Endothelial cell of umbilical vein (primary cell): ENCODE results near the gene CFI. TPM values are rescaled to one million over a fixed set of nuclear protein-coding genes. Genes with fewer than 3 reads are reported as not detected.

Experiments
- BruUV-seq: library from RNA; stranded (reverse); fragments of 400-500 nt; replicated peaks from 2 replicates; lab custom pipeline; 2021; lab: Mats Ljungman, UMichigan
- CTCF ChIA-PET: fragments of 300-600, 350-600 bp; sonication (Branson Sonifier 250); formaldehyde crosslinking; loops from one replicate; lab custom pipeline; 2021; ENCODE audit warnings: antibody characterized with exemption, inconsistent platforms; lab: Charles Lee
- POLR2A ChIA-PET: fragments of 300-600, 350-600 bp; sonication (Branson Sonifier 250); formaldehyde crosslinking; loops from one replicate; lab custom pipeline; 2021; ENCODE audit warnings: antibody characterized with exemption, inconsistent platforms; lab: Charles Lee
- DNase-seq: peaks from one replicate; pipeline ENCODE4 v3.0.0-alpha.2; 2011; ENCODE audit warnings: low read depth, low spot score
- FAIRE-seq: peaks from 2 replicates; lab custom pipeline; 2011; peaks lifted over from hg19 to GRCh38; lab: Jason Lieb, UNC
- H2AFZ ChIP-seq: 2 replicates; pipeline ENCODE4 v1.6.0; 2012; ENCODE audit warnings: low read depth, low read length, control low read depth, inconsistent platforms
- H3K27ac ChIP-seq: 2 replicates; pipeline ENCODE4 v1.5.1; 2011; ENCODE audit warnings: low read depth, mild to moderate bottlenecking, control low read depth, low read length, moderate library complexity; ENCODE audit not compliant: insufficient read depth
- H3K27me3 ChIP-seq, 2 experiments: 2 replicates each; pipeline versions ENCODE4 v1.6.0 to v1.6.1; 2011; ENCODE audit warnings: low read length in 2 of 2, mixed read lengths in 1 of 2; ENCODE audit not compliant: control insufficient read depth in 2 of 2, insufficient read depth in 2 of 2
- H3K36me3 ChIP-seq, 2 experiments: 2 replicates in 1 of 2; 3 replicates in 1 of 2; pipeline ENCODE4 v1.5.1; 2011; ENCODE audit warnings: low read length in 2 of 2, mild to moderate bottlenecking in 1 of 2, moderate library complexity in 1 of 2; ENCODE audit not compliant: control insufficient read depth in 2 of 2, insufficient read depth in 2 of 2; ENCODE audit errors: extremely low read depth in 1 of 2
- H3K4me1 ChIP-seq: 3 replicates; pipeline ENCODE4 v1.5.1; 2011; ENCODE audit warnings: mild to moderate bottlenecking, low read length; ENCODE audit not compliant: control insufficient read depth, insufficient read depth; ENCODE audit errors: extremely low read depth
- H3K4me2 ChIP-seq: 2 replicates; pipeline ENCODE4 v1.6.1; 2011; ENCODE audit warnings: low read length, control low read depth, mixed read lengths; ENCODE audit not compliant: insufficient read depth
- H3K4me3 ChIP-seq, 3 experiments: fragments of 200-600 bp in 1 of 3; sonication (generic), shearing (Covaris generic) in 1 of 3; replicated peaks in 1 of 3; 2 replicates each; pipeline ENCODE4 v1.5.1; 2011 to 2016; ENCODE audit warnings: control low read depth in 3 of 3, low read length in 3 of 3, mild to moderate bottlenecking in 2 of 3, inconsistent platforms in 1 of 3, low read depth in 1 of 3, moderate library complexity in 1 of 3; ENCODE audit not compliant: insufficient read depth in 1 of 3
- H3K79me2 ChIP-seq: 2 replicates; pipeline ENCODE4 v1.6.0; 2012; ENCODE audit warnings: low read length, inconsistent platforms; ENCODE audit not compliant: control insufficient read depth, insufficient read depth
- H3K9ac ChIP-seq: replicated peaks from 2 replicates; pipeline ENCODE3; 2011; ENCODE audit warnings: low read length, control low read depth; ENCODE audit not compliant: insufficient read depth; ENCODE audit errors: extremely low read depth
- H3K9me1 ChIP-seq: replicated peaks from 3 replicates; pipeline ENCODE4 v1.6.0; 2011; ENCODE audit warnings: mild to moderate bottlenecking, low read length; ENCODE audit not compliant: control insufficient read depth, insufficient read depth; ENCODE audit errors: extremely low read depth
- H3K9me3 ChIP-seq: replicated peaks from 2 replicates; pipeline ENCODE4 v1.5.1; 2012; ENCODE audit warnings: low read length, inconsistent platforms; ENCODE audit not compliant: control insufficient read depth, insufficient read depth
- H4K20me1 ChIP-seq: replicated peaks from 2 replicates; pipeline ENCODE3; 2011; ENCODE audit warnings: mild to moderate bottlenecking, low read length; ENCODE audit not compliant: control insufficient read depth, insufficient read depth; ENCODE audit errors: extremely low read depth
- FOS ChIP-seq: IDR thresholded peaks from 2 replicates; pipeline ENCODE4 v1.6.1; 2011; ENCODE audit warnings: mild to moderate bottlenecking, low read length, moderate library complexity, borderline replicate concordance; ENCODE audit not compliant: insufficient read depth
- JUN ChIP-seq: IDR thresholded peaks from 2 replicates; pipeline ENCODE4 v1.6.1; 2011; ENCODE audit warnings: borderline replicate concordance, low read depth; ENCODE audit not compliant: insufficient read length, insufficient read depth
- MYC ChIP-seq: IDR thresholded peaks from one replicate; pipeline ENCODE4 v1.6.1; 2011; ENCODE audit warnings: mild to moderate bottlenecking, low read depth, low read length
- POLR2A ChIP-seq: IDR thresholded peaks from 2 replicates; pipeline ENCODE4 v1.6.1; 2012; ENCODE audit warnings: low read depth, mild to moderate bottlenecking, control low read depth, low read length
- dilution Hi-C: fragments of 300-500 bp; cut with MboI; formaldehyde crosslinking; loops from one replicate; pipeline ENCODE4 v1.15.0; 2019; ENCODE audit warnings: low sequenced_read_pairs; ENCODE audit not compliant: extremely low pct_ligation_motif_present
- intact Hi-C: fragments of 100-400 bp; cut with micrococcal nuclease; formaldehyde crosslinking; loops from one replicate; pipeline ENCODE4 v1.10.0; 2022
- polyA plus RNA-seq, 4 experiments: library from polyadenylated mRNA; depleted of rRNA in 3 of 4; stranded (reverse) in 3 of 4; unstranded in 1 of 4; fragments of >200 nt; gene quantifications; 2 replicates each; pipeline versions ENCODE4 v1.2.1 to v1.2.3, GENCODE V29; 2011 to 2012; ENCODE audit warnings: missing spikeins in 1 of 4
- total RNA-seq: library from RNA; stranded (reverse); gene quantifications from 2 replicates; pipeline ENCODE4 v1.2.3, GENCODE V29; 2021
- TF ChIP-seq, protein P1 (sequence below), 2 donors: IDR thresholded peaks; 1 replicate in 1 of 2; 2 replicates in 1 of 2; pipeline ENCODE4 v1.5.1; 2011; ENCODE audit warnings: low read length in 2 of 2, mild to moderate bottlenecking in 2 of 2, moderate library complexity in 2 of 2, control low read depth in 1 of 2, inconsistent platforms in 1 of 2, low read depth in 1 of 2; ENCODE audit not compliant: insufficient read depth in 1 of 2; ENCODE audit errors: extremely low read depth in 1 of 2
- TF ChIP-seq, protein P2 (sequence below): IDR thresholded peaks from 2 replicates; pipeline ENCODE4 v1.6.1; 2011; ENCODE audit not compliant: insufficient read depth, insufficient read length

CFI gene
- total and polyA plus RNA-seq, 2 donors (not counting 3 experiments of a cell fraction or from before 2014, with no cell fraction given): 10.0 to 21.4 TPM

DNA sequence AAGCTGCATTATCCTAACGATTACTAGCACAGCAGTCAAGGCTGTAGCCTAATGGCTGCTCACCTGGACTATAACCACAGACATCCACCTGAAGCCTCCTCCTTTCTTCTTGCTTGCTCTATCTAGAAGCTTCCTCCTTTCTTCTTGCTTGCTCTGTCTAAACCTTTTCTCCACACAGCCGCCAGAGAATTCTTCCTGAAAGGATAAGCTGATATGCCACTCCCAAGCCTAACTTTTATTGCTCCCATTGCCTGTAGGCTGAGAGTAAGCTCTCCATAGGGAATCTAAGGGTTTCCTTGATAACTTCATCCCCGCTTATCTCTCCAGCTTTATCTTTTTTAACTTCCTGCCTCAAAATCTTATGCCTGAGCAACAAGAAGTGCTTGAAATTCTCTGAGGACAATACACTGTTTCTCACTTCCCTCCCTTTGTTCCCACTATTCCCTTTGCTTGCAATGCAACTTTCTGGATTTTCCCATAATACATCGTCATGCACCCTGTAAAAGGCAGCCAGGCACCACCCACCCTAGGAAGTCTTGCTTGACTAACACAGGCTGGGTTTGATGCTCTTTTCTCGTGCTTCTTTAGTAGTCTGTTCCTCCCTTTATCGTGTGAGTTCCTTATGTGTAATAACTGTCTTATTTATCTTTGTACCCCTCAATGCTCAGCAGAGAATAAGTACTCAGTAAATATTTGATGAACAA, 44.7 kb upstream of the CFI start:
- dilution Hi-C loops: no loop called here
- no peaks in the 10 kb centered on the region for H4K20me1 ChIP-seq
- intact Hi-C loops: no loop called here
- peak overlapping the region; percentile 33 for H3K4me2 ChIP-seq
- TF ChIP-seq, protein P1, sequence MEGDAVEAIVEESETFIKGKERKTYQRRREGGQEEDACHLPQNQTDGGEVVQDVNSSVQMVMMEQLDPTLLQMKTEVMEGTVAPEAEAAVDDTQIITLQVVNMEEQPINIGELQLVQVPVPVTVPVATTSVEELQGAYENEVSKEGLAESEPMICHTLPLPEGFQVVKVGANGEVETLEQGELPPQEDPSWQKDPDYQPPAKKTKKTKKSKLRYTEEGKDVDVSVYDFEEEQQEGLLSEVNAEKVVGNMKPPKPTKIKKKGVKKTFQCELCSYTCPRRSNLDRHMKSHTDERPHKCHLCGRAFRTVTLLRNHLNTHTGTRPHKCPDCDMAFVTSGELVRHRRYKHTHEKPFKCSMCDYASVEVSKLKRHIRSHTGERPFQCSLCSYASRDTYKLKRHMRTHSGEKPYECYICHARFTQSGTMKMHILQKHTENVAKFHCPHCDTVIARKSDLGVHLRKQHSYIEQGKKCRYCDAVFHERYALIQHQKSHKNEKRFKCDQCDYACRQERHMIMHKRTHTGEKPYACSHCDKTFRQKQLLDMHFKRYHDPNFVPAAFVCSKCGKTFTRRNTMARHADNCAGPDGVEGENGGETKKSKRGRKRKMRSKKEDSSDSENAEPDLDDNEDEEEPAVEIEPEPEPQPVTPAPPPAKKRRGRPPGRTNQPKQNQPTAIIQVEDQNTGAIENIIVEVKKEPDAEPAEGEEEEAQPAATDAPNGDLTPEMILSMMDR (IDR thresholded peaks at IDR 0.05; ENCODE audit: extremely low read depth in 1 of 2, insufficient read depth in 1 of 2, low read depth in 1 of 2, low read length in 2 of 2): no peak
- TF ChIP-seq, protein P2, sequence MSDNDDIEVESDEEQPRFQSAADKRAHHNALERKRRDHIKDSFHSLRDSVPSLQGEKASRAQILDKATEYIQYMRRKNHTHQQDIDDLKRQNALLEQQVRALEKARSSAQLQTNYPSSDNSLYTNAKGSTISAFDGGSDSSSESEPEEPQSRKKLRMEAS: no peak
- no peaks in the 10 kb centered on the region for H3K9me1 ChIP-seq
- H3K36me3 ChIP-seq: no peaks in the 10 kb centered on the region
- H3K79me2 ChIP-seq: no peaks in the 10 kb centered on the region
- no peak overlapping the region for H3K4me3 ChIP-seq
- ChIA-PET POLR2A (no interaction called here), CTCF (interaction anchor here (1.2 kb wide), 1 partner anchor 132 kb away, joined by 4 read pairs; no protein-coding TSS in a partner anchor)
- H3K27me3 ChIP-seq: no peaks in the 10 kb centered on the region
- no peaks in the 10 kb centered on the region for H3K9me3 ChIP-seq
- H3K9ac ChIP-seq: no peak overlapping the region
- DNase-seq (peak; percentile 19), FAIRE-seq (peak; percentile 18)
- H2AFZ ChIP-seq: no peak overlapping the region
- BruUV-seq: no TSS peak
- no peak overlapping the region for H3K27ac ChIP-seq
- peaks cover 4% of the 10 kb centered on the region for H3K4me1 ChIP-seq

DNA sequence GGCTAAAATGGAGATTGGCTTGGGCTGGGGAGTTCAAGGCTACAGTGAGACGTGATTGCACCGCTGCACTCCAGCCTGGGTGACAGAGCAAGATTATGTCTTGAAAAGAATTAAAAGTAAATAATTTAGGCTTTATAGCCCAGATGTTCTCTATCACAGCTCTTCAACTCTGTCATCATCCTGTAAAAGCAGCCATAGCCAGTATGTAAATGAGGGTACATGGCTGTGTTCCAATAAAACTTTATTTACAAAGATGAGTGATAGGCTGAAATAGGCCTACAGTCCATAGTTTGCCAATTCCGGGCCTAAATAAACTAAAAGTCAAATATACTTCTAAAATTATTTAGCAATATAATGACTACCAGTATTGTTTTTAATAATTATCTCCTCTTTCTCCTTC, 35.2 kb upstream of the CFI start:
- no peak overlapping the region for H3K4me3 ChIP-seq
- POLR2A ChIA-PET: no interaction called here
- intact Hi-C loops: no loop called here
- H3K4me2 ChIP-seq: no peak overlapping the region
- H3K27ac ChIP-seq: no peak overlapping the region
- H3K4me1 ChIP-seq: no peaks in the 10 kb centered on the region
- H4K20me1 ChIP-seq: no peaks in the 10 kb centered on the region
- FAIRE-seq: no peak
- CTCF ChIA-PET: interaction anchor here (1.4 kb wide), 1 partner anchor 8 kb away, joined by 4 read pairs; no protein-coding TSS in a partner anchor
- H3K79me2 ChIP-seq: no peaks in the 10 kb centered on the region
- BruUV-seq: no TSS peak
- dilution Hi-C loops: no loop called here
- no peak for DNase-seq
- H3K36me3 ChIP-seq: no peaks in the 10 kb centered on the region
- no peak overlapping the region for H2AFZ ChIP-seq
- no peaks in the 10 kb centered on the region for H3K9me1 ChIP-seq
- H3K9me3 ChIP-seq: no peaks in the 10 kb centered on the region
- no peaks in the 10 kb centered on the region for H3K27me3 ChIP-seq
- H3K9ac ChIP-seq: no peak overlapping the region
- TF ChIP-seq MYC (no peak), FOS (no peak), POLR2A (no peak), JUN (no peak)
- TF ChIP-seq, protein P2: no peak
- TF ChIP-seq, protein P1 (IDR thresholded peaks at IDR 0.05; ENCODE audit: extremely low read depth in 1 of 2, insufficient read depth in 1 of 2, low read depth in 1 of 2, low read length in 2 of 2): no peak
